A549 (cell line): ENCODE data around the gene CDCP1. TPM values are rescaled to one million over a fixed set of nuclear protein-coding genes. Genes with fewer than 3 reads are reported as not detected.

ENCODE experiments used
- ATAC-seq, 2 experiments: fragments of 200-7000 bp in 1 of 2; fragments of >200 bp in 1 of 2; cut with Nextera tagmentation in 1 of 2; cut with Tn5 transposase in 1 of 2; 3 replicates each; pipeline versions ENCODE4 v1.8.0 to v1.9.1; 2018 to 2020; ENCODE audit warnings: mild to moderate bottlenecking in 1 of 2, moderate library complexity in 1 of 2
- CTCF ChIA-PET: fragments of 300-600 bp; sonication (Branson Sonifier 250); formaldehyde crosslinking; extraction: SDS; loops from one replicate; lab custom pipeline; 2021; ENCODE audit warnings: antibody characterized with exemption, inconsistent platforms; lab: Yijun Ruan, JAX
- POLR2A ChIA-PET: fragments of 350-600 bp; formaldehyde crosslinking; extraction: SDS; loops from one replicate; lab custom pipeline; 2021; ENCODE audit warnings: antibody characterized with exemption, inconsistent platforms; lab: Yijun Ruan, JAX
- DNase-seq, 2 experiments: peaks; one replicate each; pipeline versions ENCODE4 v3.0.0 to v3.0.0-alpha.2; 2011 to 2016; ENCODE audit warnings: low read depth in 1 of 2, low spot score in 1 of 2
- FAIRE-seq: peaks from 2 replicates; lab custom pipeline; 2011; peaks lifted over from hg19 to GRCh38; lab: Jason Lieb, UNC
- H3K27ac ChIP-seq, 2 experiments: fragments of >200 bp; sonication (Bioruptor Twin); formaldehyde crosslinking; 3 replicates each; pipeline ENCODE4 v1.5.1; 2016 to 2017
- H3K4me1 ChIP-seq: fragments of >200 bp; sonication (Bioruptor Twin); formaldehyde crosslinking; 3 replicates; pipeline ENCODE4 v1.6.1; 2016
- H3K4me2 ChIP-seq: fragments of >200 bp; sonication (Bioruptor Twin); formaldehyde crosslinking; 3 replicates; pipeline ENCODE4 v1.6.1; 2016
- H3K4me3 ChIP-seq: fragments of >200 bp; sonication (Bioruptor Twin); formaldehyde crosslinking; 3 replicates; pipeline ENCODE4 v1.5.1; 2016
- H3K9me3 ChIP-seq: fragments of >200 bp; sonication (Bioruptor Twin); formaldehyde crosslinking; 3 replicates; pipeline ENCODE4 v1.6.1; 2016
- CBX2 ChIP-seq: fragments of 200-600 bp; sonication (generic); IDR thresholded peaks from 2 replicates; pipeline ENCODE4 v1.6.1; 2016; ENCODE audit warnings: low read depth, mild to moderate bottlenecking, borderline replicate concordance
- CBX8 ChIP-seq: fragments of 200-600 bp; sonication (generic); IDR thresholded peaks from 2 replicates; pipeline ENCODE4 v1.6.1; 2016
- CEBPB ChIP-seq, 2 experiments: fragments of >200 bp in 1 of 2; sonication (Bioruptor Twin) in 1 of 2; formaldehyde crosslinking in 1 of 2; IDR thresholded peaks; 2 replicates each; pipeline ENCODE4 v1.6.1; 2012 to 2016
- CHD2 ChIP-seq: fragments of 150-350 bp; IDR thresholded peaks from 2 replicates; pipeline ENCODE4 v1.6.1; 2014; ENCODE audit warnings: low read length; ENCODE audit not compliant: partially characterized antibody
- CHD4 ChIP-seq: fragments of 200-600 bp; sonication (generic); IDR thresholded peaks from 2 replicates; pipeline ENCODE4 v1.6.1; 2016; ENCODE audit warnings: antibody characterized with exemption, mild to moderate bottlenecking, borderline replicate concordance
- EHMT2 ChIP-seq: fragments of 200-600 bp; sonication (generic); IDR thresholded peaks from 2 replicates; pipeline ENCODE4 v1.6.1; 2016; ENCODE audit warnings: antibody characterized with exemption, low read depth, mild to moderate bottlenecking, moderate library complexity
- EP300 ChIP-seq, 2 experiments: fragments of >200 bp; sonication (Bioruptor Twin); formaldehyde crosslinking; IDR thresholded peaks; 2 replicates in 1 of 2; 3 replicates in 1 of 2; pipeline ENCODE4 v1.6.1; 2016 to 2017
- FOSL2 ChIP-seq, 2 experiments: fragments of 450-650 bp in 1 of 2; fragments of >200 bp in 1 of 2; sonication (Bioruptor Twin) in 1 of 2; formaldehyde crosslinking; IDR thresholded peaks; 2 replicates each; pipeline versions ENCODE4 v1.5.0 to v1.6.1; 2016 to 2020; ENCODE audit warnings: mild to moderate bottlenecking in 1 of 2, moderate library complexity in 1 of 2
- FOXS1 ChIP-seq: fragments of 250-450 bp; sonication (Bioruptor Pico); IDR thresholded peaks from 2 replicates; pipeline ENCODE4 v1.5.0; 2020; ENCODE audit warnings: mild to moderate bottlenecking, moderate library complexity
- GATA3 ChIP-seq: IDR thresholded peaks from 2 replicates; pipeline ENCODE4 v1.6.1; 2012; ENCODE audit warnings: borderline replicate concordance
- HDAC2 ChIP-seq: fragments of 200-600 bp; sonication (generic); IDR thresholded peaks from 2 replicates; pipeline ENCODE4 v1.6.1; 2016
- HOXA7 ChIP-seq: fragments of 250-450 bp; sonication (Bioruptor Pico); IDR thresholded peaks from 2 replicates; pipeline ENCODE4 v1.5.0; 2020; ENCODE audit warnings: mild to moderate bottlenecking, moderate library complexity
- HOXB13 ChIP-seq: fragments of 250-450 bp; sonication (Bioruptor Pico); IDR thresholded peaks from 2 replicates; pipeline ENCODE4 v1.5.0; 2020; ENCODE audit warnings: low read depth, mild to moderate bottlenecking, moderate library complexity
- JUN ChIP-seq, 2 experiments: fragments of >200 bp; sonication (Bioruptor Twin); formaldehyde crosslinking; IDR thresholded peaks; 2 replicates in 1 of 2; 3 replicates in 1 of 2; pipeline ENCODE4 v1.6.1; 2016 to 2017
- KDM5A ChIP-seq: fragments of 200-600 bp; sonication (generic); IDR thresholded peaks from 2 replicates; pipeline ENCODE4 v1.6.1; 2016; ENCODE audit warnings: antibody characterized with exemption, mild to moderate bottlenecking
- MAFK ChIP-seq: fragments of 450-650 bp; IDR thresholded peaks from 2 replicates; pipeline ENCODE4 v1.6.1; 2014; ENCODE audit not compliant: partially characterized antibody
- MAZ ChIP-seq: fragments of 150-350 bp; IDR thresholded peaks from 2 replicates; pipeline ENCODE4 v1.6.1; 2014; ENCODE audit warnings: antibody characterized with exemption, low read depth, low read length, borderline replicate concordance
- MYC ChIP-seq: IDR thresholded peaks from 2 replicates; pipeline ENCODE4 v1.6.1; 2012; ENCODE audit warnings: mild to moderate bottlenecking, inconsistent platforms, low read length, improper control_type of control experiment, borderline replicate concordance
- NPAS2 ChIP-seq: fragments of 250-450 bp; sonication (Bioruptor Pico); IDR thresholded peaks from 2 replicates; pipeline ENCODE4 v1.8.0; 2022; ENCODE audit warnings: mild to moderate bottlenecking, moderate library complexity, borderline replicate concordance
- POLR2A ChIP-seq: IDR thresholded peaks from 2 replicates; pipeline ENCODE4 v1.6.1; 2012; ENCODE audit warnings: mild to moderate bottlenecking, low read length
- RAD21 ChIP-seq, 2 experiments: fragments of >200 bp in 1 of 2; sonication (Bioruptor Twin) in 1 of 2; formaldehyde crosslinking in 1 of 2; IDR thresholded peaks in 1 of 2; conservative IDR thresholded peaks in 1 of 2; 2 replicates in 1 of 2; 3 replicates in 1 of 2; pipeline ENCODE4 v1.6.1; 2012 to 2018; ENCODE audit warnings: inconsistent platforms in 1 of 2
- RFX5 ChIP-seq: fragments of 450-650 bp; IDR thresholded peaks from 2 replicates; pipeline ENCODE4 v1.7.1; 2014; ENCODE audit warnings: antibody characterized with exemption, mild to moderate bottlenecking, moderate library complexity
- SMC3 ChIP-seq: fragments of >200 bp; sonication (Bioruptor Twin); formaldehyde crosslinking; IDR thresholded peaks from 3 replicates; pipeline ENCODE4 v1.6.1; 2018; ENCODE audit warnings: inconsistent platforms
- SREBF2 ChIP-seq: fragments of 450-650 bp; IDR thresholded peaks from 2 replicates; pipeline ENCODE4 v1.6.1; 2014; ENCODE audit warnings: mild to moderate bottlenecking, moderate library complexity
- ZC3H11A ChIP-seq: fragments of 450-650 bp; IDR thresholded peaks from 2 replicates; pipeline ENCODE4 v1.6.1; 2014; ENCODE audit warnings: antibody characterized with exemption, mild to moderate bottlenecking
- ZNF302 ChIP-seq: fragments of 250-450 bp; sonication (Bioruptor Pico); IDR thresholded peaks from 2 replicates; pipeline ENCODE4 v1.9.0; 2021; ENCODE audit warnings: inconsistent platforms, mild to moderate bottlenecking, moderate library complexity
- WGBS: methylation state at CpG from one replicate; pipeline ENCODE4 v1.1.6; 2017; ENCODE audit errors: missing lambda C conversion rate; 5-methylcytosine and 5-hydroxymethylcytosine counted together
- polyA plus RNA-seq, 4 experiments: library from polyadenylated mRNA; depleted of rRNA in 3 of 4; stranded (reverse); fragments of >200 nt; fragmentation: RNase III in 1 of 4; extraction: RNeasy Plus Mini Kit Qiagen cat#74134 plus additional on column Dnase treatment in 1 of 4; gene quantifications; 2 replicates in 3 of 4; 3 replicates in 1 of 4; pipeline ENCODE4 v1.2.3, GENCODE V29; 2011 to 2017
- TF ChIP-seq, protein P1 (sequence below): fragments of 250-450 bp; sonication (Bioruptor Pico); IDR thresholded peaks from 2 replicates; pipeline ENCODE4 v1.5.0; 2020; ENCODE audit warnings: low read depth, mild to moderate bottlenecking, moderate library complexity
- TF ChIP-seq, protein P2 (sequence below): fragments of >200 bp; sonication (Bioruptor Twin); formaldehyde crosslinking; IDR thresholded peaks from 3 replicates; pipeline ENCODE4 v1.5.1; 2016
- TF ChIP-seq, protein P3 (sequence below): fragments of 450-650 bp; IDR thresholded peaks from 2 replicates; pipeline ENCODE4 v1.6.1; 2014; ENCODE audit warnings: antibody characterized with exemption
- TF ChIP-seq, protein P4 (sequence below): IDR thresholded peaks from 2 replicates; pipeline ENCODE4 v1.6.1; 2012

Gene CDCP1
- polyA plus RNA-seq, 2 of the 4 experiments (the other 2 are of a cell fraction) = 3.0 to 9.9 TPM

DNA sequence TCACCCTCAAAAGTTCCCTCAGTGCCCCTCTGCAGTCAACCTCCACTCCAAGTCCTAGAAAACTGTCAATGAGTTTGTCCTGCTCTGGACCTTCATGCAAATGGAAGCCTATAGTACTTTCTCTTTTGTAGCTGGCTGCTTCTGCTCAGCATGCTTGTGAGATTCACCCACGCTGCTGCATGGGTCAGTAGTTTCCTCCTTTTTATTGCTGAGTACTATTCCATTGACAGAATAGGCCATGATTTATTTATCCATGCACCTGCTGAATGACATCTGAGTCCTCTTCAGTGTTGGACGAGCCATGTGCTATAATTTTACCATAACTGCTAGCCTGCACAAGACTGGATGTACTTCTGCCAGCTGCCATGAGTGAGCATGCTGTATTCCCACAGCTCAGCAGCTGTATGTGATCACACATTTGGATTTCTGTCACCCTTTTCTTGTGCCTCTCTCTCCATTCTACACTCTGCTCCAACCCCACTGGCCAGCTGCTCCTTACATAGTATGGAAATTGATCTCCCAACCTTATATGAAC lies 26.3 kb downstream of the CDCP1 start:
- Histone ChIP-seq H3K4me3 (no peak overlapping the region), H3K9me3 (no peaks in the 10 kb centered on the region), H3K4me2 (no peak overlapping the region), H3K27ac (peak overlapping the region in 1 of 2 experiments; percentile 46; a peak in 2 of 6 replicates), H3K4me1 (peaks cover 30% of the 10 kb centered on the region)
- 88% methylated on average over 2 of the region's 2 CpGs for WGBS
- DNase-seq (no peak), ATAC-seq (no peak), FAIRE-seq (no peak)
- CTCF ChIA-PET = interaction anchor here (2.7 kb wide), 1 partner anchor 91 kb away, joined by 12 read pairs; no protein-coding TSS in a partner anchor
- no peak for TF ChIP-seq CBX8
- TF ChIP-seq CBX2 = no peak
- no peak for TF ChIP-seq CHD4
- no peak for TF ChIP-seq GATA3
- TF ChIP-seq RFX5 = no peak
- TF ChIP-seq CEBPB (IDR thresholded peaks at IDR 0.05) = no peak
- no peak for TF ChIP-seq CHD2
- TF ChIP-seq EHMT2 = no peak
- TF ChIP-seq, protein P1, sequence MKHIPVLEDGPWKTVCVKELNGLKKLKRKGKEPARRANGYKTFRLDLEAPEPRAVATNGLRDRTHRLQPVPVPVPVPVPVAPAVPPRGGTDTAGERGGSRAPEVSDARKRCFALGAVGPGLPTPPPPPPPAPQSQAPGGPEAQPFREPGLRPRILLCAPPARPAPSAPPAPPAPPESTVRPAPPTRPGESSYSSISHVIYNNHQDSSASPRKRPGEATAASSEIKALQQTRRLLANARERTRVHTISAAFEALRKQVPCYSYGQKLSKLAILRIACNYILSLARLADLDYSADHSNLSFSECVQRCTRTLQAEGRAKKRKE (CRISPR knock-in tag) = no peak
- no peak for TF ChIP-seq SREBF2
- TF ChIP-seq, protein P2, sequence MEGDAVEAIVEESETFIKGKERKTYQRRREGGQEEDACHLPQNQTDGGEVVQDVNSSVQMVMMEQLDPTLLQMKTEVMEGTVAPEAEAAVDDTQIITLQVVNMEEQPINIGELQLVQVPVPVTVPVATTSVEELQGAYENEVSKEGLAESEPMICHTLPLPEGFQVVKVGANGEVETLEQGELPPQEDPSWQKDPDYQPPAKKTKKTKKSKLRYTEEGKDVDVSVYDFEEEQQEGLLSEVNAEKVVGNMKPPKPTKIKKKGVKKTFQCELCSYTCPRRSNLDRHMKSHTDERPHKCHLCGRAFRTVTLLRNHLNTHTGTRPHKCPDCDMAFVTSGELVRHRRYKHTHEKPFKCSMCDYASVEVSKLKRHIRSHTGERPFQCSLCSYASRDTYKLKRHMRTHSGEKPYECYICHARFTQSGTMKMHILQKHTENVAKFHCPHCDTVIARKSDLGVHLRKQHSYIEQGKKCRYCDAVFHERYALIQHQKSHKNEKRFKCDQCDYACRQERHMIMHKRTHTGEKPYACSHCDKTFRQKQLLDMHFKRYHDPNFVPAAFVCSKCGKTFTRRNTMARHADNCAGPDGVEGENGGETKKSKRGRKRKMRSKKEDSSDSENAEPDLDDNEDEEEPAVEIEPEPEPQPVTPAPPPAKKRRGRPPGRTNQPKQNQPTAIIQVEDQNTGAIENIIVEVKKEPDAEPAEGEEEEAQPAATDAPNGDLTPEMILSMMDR = no peak
- no peak for TF ChIP-seq MAZ
- TF ChIP-seq HDAC2 = no peak
- no peak for TF ChIP-seq MAFK
- TF ChIP-seq JUN (IDR thresholded peaks at IDR 0.05) = no peak
- POLR2A ChIA-PET = no interaction called here

DNA sequence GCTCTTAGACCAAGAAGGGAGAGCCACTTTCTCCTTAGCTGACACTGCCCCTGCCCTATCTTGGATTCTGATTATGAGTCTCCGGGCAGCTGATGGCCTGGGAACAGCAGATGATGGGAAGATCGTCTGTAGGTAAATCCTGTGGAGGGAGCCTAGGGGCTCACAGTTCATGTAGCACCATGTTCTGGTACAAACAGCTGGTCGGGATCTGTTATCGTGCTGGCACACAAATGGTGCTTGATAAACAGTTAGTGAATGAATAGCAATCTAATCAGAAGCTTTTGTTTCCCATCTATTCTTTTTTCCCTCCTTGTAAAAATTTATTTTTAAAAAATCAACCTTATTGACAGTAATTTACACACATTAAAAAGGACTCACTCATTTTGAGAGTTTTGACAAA lies 26.8 kb downstream of the CDCP1 start:
- ATAC-seq = no peak
- no peak for FAIRE-seq
- Histone ChIP-seq H3K4me2 (no peak overlapping the region), H3K4me3 (no peak overlapping the region), H3K4me1 (peaks cover 24% of the 10 kb centered on the region), H3K27ac (no peak overlapping the region), H3K9me3 (no peaks in the 10 kb centered on the region)
- ChIA-PET POLR2A (no interaction called here), CTCF (interaction anchor here (0.6 to 1.4 kb wide), 3 partner anchors 79 to 91 kb away, joined by 3 to 4 read pairs (median 3); no protein-coding TSS in a partner anchor)
- WGBS = 63% methylated on average over 4 of the region's 4 CpGs
- DNase-seq = no peak
- no peak for TF ChIP-seq FOXS1
- TF ChIP-seq RAD21 (conservative IDR thresholded peaks at IDR 0.05 in 1 of 2, IDR thresholded peaks at IDR 0.05 in 1 of 2) = no peak
- no peak for TF ChIP-seq CEBPB (IDR thresholded peaks at IDR 0.05)

DNA sequence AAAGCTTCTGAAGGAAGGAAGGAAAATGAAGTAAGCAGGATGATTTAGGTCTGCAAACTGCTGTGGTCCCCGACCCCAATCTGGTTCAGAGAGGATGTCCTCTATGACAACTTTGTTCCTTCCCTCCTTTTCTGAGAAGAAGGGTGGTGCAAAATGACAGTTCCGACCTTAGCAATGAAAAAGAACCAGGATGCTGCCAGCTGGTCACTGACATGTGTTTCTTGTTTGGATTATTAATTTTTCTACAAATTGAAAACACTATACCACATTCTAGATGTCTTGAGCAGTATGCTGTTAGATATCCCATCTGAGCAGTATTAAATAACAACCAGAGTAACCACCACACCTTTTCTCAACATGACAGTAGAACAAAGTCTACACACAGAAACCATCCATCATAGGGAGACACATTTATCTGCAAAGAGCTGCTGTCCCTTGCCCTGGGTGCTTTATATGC lies 27.5 kb downstream of the CDCP1 start:
- DNase-seq (no peak), FAIRE-seq (no peak)
- Histone ChIP-seq H3K4me2 (no peak overlapping the region), H3K9me3 (no peaks in the 10 kb centered on the region), H3K4me1 (peaks cover 17% of the 10 kb centered on the region), H3K4me3 (no peak overlapping the region)
- TF ChIP-seq EP300 (IDR thresholded peaks at IDR 0.05) (no peak), RAD21 (conservative IDR thresholded peaks at IDR 0.05 in 1 of 2, IDR thresholded peaks at IDR 0.05 in 1 of 2) (no peak), GATA3 (no peak), HOXB13 (CRISPR knock-in tag) (no peak), CBX8 (no peak), ZC3H11A (no peak), KDM5A (no peak), HOXA7 (CRISPR knock-in tag) (no peak), MYC (no peak), SMC3 (no peak), FOSL2 (IDR thresholded peaks at IDR 0.05) (no peak), FOSL2 (CRISPR knock-in tag; IDR thresholded peaks at IDR 0.05) (no peak), NPAS2 (CRISPR knock-in tag) (no peak), POLR2A (no peak), ZNF302 (CRISPR knock-in tag) (no peak), JUN (IDR thresholded peaks at IDR 0.05) (no peak)
- TF ChIP-seq, protein P3, sequence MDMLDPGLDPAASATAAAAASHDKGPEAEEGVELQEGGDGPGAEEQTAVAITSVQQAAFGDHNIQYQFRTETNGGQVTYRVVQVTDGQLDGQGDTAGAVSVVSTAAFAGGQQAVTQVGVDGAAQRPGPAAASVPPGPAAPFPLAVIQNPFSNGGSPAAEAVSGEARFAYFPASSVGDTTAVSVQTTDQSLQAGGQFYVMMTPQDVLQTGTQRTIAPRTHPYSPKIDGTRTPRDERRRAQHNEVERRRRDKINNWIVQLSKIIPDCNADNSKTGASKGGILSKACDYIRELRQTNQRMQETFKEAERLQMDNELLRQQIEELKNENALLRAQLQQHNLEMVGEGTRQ = no peak
- TF ChIP-seq, protein P4, sequence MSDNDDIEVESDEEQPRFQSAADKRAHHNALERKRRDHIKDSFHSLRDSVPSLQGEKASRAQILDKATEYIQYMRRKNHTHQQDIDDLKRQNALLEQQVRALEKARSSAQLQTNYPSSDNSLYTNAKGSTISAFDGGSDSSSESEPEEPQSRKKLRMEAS = no peak
- TF ChIP-seq, all 56 proteins: peak for 0
- H3K27ac ChIP-seq = no peak overlapping the region
- 66% methylated on average over 2 of the region's 2 CpGs for WGBS
- CTCF ChIA-PET = interaction anchor here (0.6 to 1.4 kb wide), 3 partner anchors 78 to 92 kb away, joined by 3 to 4 read pairs (median 3); no protein-coding TSS in a partner anchor
- POLR2A ChIA-PET = no interaction called here
- no peak for ATAC-seq
